Mucosa of stomach (tissue), 1 donor: ENCODE results near the gene FBXW5.

Experiments
- H3K27me3 ChIP-seq: one replicate; pipeline ENCODE4 v1.7.0; 2013; ENCODE audit warnings: mild to moderate bottlenecking, low read length; ENCODE audit not compliant: control insufficient read depth, insufficient read depth
- H3K36me3 ChIP-seq: one replicate; pipeline ENCODE4 v1.7.0; 2013; ENCODE audit warnings: low read length; ENCODE audit not compliant: control insufficient read depth, insufficient read depth
- H3K4me1 ChIP-seq: one replicate; pipeline ENCODE4 v1.7.0; 2013; ENCODE audit warnings: mild to moderate bottlenecking, low read length; ENCODE audit not compliant: control insufficient read depth, insufficient read depth
- H3K4me3 ChIP-seq: one replicate; pipeline ENCODE4 v1.7.0; 2013; ENCODE audit warnings: low read length
- H3K9ac ChIP-seq: one replicate; pipeline ENCODE4 v1.7.0; 2013; ENCODE audit warnings: mild to moderate bottlenecking, low read length, moderate library complexity
- H3K9me3 ChIP-seq: one replicate; pipeline ENCODE4 v1.7.0; 2013; ENCODE audit warnings: mild to moderate bottlenecking, low read length, moderate library complexity; ENCODE audit not compliant: control insufficient read depth
- donor health status: Pancreatic carcinoma.

Gene FBXW5

DNA sequence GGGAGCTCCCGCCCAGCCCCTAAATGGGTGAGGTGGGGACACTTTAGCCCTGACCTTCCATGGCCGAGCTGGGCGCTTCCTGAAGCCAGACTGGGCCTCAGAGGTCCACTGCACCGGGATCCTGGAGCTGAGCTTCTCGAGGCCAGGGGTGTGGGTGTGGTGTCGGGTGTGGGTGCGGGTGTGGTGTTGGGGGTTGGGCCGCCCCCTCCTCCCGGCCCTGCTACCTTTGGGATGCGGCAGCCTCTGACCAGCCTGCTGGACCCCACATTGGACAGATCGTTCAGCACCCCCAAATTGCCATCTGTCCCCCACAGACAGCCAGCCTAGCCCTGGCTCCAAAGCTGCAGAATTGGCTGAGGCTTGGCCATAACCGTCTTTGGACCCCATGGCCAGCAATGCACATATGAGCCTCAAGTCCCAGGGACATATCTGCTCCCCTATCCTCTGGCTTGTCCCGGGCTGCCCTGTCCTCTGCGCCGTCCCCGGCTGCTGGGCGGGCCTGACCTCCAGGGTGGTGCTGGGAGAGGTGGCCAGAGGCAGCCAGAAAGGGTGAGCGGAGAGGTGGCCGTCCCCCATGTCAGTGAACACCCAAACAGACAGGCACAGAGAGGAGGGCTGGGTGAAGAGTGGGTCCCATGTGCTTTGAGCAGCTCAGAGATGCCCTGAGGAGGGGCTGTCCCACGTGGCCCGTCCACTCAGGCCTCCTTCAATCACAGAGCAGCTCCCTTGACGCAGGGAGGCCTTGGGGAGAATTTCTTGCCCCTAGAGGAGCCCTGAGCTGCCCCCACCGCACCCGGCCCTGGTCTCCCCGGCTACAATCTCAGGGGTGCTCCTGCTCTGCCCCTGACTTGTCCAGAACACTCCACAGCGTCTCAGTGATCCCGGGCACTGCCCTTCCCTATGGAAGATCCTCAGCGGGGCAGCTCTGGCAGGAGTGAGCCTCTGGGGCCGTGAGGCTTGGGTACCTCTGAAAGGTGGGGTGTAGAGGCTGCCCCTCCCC lies 29.4 kb upstream of the FBXW5 start:
- Histone ChIP-seq H3K4me3 (no peak overlapping the region), H3K36me3 (no peaks in the 10 kb centered on the region), H3K4me1 (peaks cover 19% of the 10 kb centered on the region), H3K9me3 (no peaks in the 10 kb centered on the region), H3K9ac (no peak overlapping the region), H3K27me3 (peaks cover 5% of the 10 kb centered on the region)

DNA sequence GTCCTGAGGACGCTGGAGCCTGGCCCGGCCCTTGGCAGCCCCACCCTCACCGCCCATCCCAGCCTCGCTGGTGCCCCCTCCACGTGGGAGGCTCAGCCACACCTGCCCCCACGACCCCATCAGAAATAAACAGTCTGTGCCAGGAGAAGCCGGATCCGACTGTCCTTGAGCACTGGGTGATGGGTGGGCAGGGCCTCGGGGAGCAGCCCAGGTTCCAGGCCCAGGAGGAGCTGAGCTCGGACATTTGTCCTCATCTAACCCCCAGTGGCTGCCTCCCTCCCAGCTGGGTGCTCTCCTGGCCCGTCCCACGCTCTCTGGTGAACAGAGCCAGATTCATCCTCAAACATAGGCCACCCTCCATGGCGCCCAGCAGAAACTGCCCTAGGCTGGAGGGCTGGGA lies 28.2 kb upstream of the FBXW5 start:
- H3K27me3 ChIP-seq: peaks cover 5% of the 10 kb centered on the region

DNA sequence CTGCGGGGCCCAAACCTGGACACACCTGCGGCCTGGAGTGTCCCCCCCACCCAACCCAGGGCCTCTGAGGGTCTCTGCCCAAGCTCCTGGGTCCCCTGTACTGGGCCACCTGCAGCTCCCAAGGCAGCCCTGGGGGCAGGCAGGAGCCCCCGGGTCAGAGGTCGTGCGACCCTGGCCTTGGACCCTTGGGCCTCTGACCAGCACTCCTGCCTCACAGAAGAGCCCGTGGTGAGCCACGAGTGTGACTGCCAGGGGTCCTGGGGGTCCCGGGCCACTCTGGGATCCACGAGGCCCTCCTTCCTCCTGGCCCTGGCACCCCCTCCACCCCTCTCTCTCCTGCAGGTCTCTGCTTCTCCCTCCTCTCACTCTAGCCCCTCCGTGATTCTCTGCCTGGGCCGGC lies 27.8 kb upstream of the FBXW5 start:
- Histone ChIP-seq H3K27me3 (peaks cover 5% of the 10 kb centered on the region), H3K4me1 (peaks cover 13% of the 10 kb centered on the region), H3K36me3 (no peaks in the 10 kb centered on the region), H3K4me3 (no peak overlapping the region), H3K9ac (no peak overlapping the region), H3K9me3 (no peaks in the 10 kb centered on the region)

More for the DNA sequence above, 28.2 kb upstream of the FBXW5 start:
- Histone ChIP-seq H3K4me1 (peaks cover 16% of the 10 kb centered on the region), H3K9me3 (no peaks in the 10 kb centered on the region), H3K4me3 (no peak overlapping the region), H3K9ac (no peak overlapping the region), H3K36me3 (no peaks in the 10 kb centered on the region)

DNA sequence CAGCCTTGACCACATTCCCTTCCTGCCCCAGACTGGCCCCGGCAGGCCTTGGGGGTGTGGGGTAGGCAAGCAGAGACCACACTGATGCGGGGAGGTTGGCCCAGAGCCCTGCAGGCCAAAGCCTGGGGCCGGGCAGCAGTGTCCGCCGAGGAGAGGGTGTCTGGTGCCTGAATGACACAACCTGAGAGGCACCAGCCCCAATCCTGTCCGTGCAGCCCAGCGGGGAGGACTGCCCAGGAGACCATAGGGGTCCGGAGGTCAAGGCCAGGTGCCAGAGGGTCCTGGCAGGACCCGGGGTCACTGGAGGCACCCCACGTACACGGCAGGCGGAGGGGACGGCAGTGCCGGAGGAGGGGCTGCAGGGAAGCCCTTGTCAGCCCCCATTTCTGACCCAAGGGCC lies 27.2 kb upstream of the FBXW5 start:
- H3K9me3 ChIP-seq: no peaks in the 10 kb centered on the region
- H3K27me3 ChIP-seq: peaks cover 5% of the 10 kb centered on the region
- no peak overlapping the region for H3K4me3 ChIP-seq
- no peaks in the 10 kb centered on the region for H3K36me3 ChIP-seq
- H3K9ac ChIP-seq: no peak overlapping the region
- peaks cover 13% of the 10 kb centered on the region for H3K4me1 ChIP-seq

DNA sequence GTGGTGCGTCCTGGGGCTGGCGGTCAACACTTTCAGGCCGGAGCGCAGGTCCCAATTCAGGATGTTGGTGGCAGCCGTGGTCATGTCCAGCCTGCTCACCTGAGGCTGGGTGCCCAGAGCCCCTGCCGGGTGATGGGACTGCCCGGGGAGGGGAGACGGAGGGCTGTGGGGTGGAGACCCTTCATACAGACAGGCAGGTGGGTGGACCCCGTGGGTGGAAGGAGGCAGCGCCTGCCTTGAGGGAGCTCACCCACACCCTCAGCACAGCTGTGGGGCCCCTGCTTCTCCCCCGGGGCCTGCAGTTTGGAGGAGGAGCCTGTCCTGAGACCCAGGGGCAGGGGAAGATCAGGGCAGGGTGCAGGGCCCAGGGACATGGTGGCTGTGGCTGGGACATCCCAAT lies 25.8 kb upstream of the FBXW5 start:
- peaks cover 11% of the 10 kb centered on the region for H3K27me3 ChIP-seq
- no peaks in the 10 kb centered on the region for H3K36me3 ChIP-seq
- peaks cover 6% of the 10 kb centered on the region for H3K4me1 ChIP-seq
- H3K4me3 ChIP-seq: no peak overlapping the region
- no peak overlapping the region for H3K9ac ChIP-seq
- no peaks in the 10 kb centered on the region for H3K9me3 ChIP-seq

DNA sequence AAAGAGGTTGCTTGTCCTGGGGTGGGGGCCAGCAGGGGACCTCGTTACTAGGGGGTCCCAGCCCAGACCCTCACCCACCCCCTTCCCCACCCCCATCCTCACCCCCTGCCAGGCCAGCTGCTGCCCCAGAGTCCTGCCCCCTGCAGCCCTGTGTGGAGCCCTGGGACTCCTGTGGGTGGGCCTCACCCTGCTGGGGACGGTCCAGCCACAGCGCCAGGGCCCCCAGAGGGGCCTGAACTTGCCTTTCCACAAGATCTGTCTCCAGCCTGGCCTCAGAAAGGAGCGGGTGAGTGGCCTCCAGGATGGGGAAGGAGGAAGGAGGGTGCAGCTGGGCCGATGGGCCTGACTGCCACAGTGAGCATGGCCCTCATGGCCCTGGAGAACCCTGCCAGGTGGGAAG lies 25.2 kb upstream of the FBXW5 start:
- Histone ChIP-seq H3K4me3 (no peak overlapping the region), H3K4me1 (peaks cover 2% of the 10 kb centered on the region), H3K9me3 (no peaks in the 10 kb centered on the region), H3K27me3 (peaks cover 11% of the 10 kb centered on the region), H3K9ac (no peak overlapping the region), H3K36me3 (no peaks in the 10 kb centered on the region)

DNA sequence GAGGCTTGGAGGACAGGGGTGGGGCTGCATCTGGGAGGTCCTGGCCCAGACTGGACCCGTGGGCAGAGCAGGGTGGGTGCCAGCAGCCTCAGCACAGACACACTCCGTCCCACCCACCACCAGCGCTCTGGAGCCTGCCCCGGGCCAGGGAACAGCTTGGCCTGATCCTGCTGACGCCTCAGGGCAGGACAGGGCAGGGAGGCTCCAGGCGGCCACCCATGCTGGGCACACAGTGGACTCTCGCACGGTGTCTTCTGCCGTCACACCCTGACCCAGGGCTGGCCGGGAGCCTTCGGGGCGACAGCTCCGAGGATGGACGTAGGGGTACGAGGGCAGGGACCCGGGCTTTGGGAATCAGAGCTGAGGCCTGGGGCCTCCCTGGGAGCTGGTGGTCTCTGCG lies 24.6 kb upstream of the FBXW5 start:
- no peak overlapping the region for H3K4me3 ChIP-seq
- peaks cover 11% of the 10 kb centered on the region for H3K27me3 ChIP-seq
- H3K36me3 ChIP-seq: no peaks in the 10 kb centered on the region
- H3K9me3 ChIP-seq: no peaks in the 10 kb centered on the region
- H3K4me1 ChIP-seq: peaks cover 8% of the 10 kb centered on the region
- H3K9ac ChIP-seq: no peak overlapping the region

DNA sequence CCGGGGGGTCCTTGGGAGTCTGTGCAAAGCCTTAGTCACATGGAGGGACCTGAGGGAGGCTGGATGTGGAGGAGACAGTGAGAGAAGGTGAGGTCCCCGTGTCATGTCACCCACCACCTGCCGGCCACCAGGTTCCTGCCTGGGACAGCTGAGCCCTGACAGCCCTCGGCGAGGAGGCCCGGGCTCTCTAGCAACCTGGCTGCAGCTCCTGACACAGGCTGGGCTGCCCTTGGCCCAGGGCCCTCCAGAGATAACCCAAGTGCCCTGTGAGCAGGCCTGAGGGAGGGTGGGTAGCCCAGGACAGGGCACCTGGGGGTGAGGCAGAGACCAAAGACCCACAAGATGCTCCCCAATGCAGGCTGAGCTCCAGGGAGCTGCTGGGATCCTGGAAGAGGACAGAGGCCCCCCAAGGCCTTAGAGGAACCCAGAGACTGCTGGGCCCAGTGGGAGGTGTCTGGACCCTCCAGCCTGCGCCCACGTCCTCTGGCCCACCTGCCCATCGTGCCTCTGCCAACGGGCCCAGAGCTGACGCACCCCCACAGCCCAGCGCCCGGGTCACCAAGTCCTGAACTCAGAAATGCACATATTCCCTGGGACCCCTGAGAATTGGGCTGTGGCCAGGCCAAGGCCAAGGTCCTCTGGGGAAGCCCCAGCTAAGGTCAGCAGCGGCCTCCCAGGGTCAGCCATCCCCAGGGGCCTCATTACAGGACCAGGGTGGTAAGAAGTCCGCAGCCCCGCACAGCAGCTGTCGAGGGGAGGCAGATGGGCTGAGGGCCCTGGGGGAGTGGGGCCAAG lies 24.0 kb upstream of the FBXW5 start:
- Histone ChIP-seq H3K27me3 (peaks cover 11% of the 10 kb centered on the region), H3K4me3 (no peak overlapping the region), H3K4me1 (peaks cover 11% of the 10 kb centered on the region), H3K36me3 (no peaks in the 10 kb centered on the region), H3K9me3 (no peaks in the 10 kb centered on the region), H3K9ac (no peak overlapping the region)

DNA sequence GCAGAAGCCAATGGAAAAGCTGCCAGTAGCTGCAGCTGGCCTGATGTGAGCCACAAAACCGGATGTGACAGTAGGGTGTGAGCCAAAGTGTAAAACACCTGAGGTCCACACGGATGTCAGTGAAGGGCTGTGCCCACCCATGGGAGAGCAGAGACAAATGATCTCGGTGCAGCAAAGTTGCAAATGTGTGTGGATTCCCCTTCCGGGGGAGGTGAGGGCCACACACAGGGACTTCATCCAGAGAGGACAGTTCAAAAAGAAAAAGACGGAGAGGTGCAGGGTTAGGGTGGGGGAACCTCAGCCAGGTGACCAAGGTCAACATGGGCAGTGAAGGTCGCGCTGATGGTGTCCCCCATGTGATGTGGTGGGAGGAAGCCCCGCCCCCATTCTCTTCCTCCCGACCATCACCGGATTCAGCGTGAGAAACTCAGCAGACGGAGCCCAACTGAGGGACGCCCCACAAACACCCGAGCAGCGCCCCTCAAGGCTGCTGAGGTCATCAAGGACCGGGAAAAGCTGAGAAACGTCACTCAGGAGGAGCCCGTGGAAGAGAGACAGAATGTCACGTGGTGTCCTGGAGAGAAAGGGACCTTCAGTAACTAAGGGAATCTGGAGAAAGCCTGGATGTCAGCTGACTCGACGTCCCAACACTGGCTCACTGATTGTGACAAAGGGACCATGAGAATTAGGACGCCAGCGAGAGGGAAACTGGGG lies 21.4 kb upstream of the FBXW5 start:
- Histone ChIP-seq H3K4me1 (peaks cover 11% of the 10 kb centered on the region), H3K9me3 (no peaks in the 10 kb centered on the region), H3K27me3 (peaks cover 11% of the 10 kb centered on the region), H3K4me3 (no peak overlapping the region), H3K9ac (no peak overlapping the region), H3K36me3 (no peaks in the 10 kb centered on the region)

DNA sequence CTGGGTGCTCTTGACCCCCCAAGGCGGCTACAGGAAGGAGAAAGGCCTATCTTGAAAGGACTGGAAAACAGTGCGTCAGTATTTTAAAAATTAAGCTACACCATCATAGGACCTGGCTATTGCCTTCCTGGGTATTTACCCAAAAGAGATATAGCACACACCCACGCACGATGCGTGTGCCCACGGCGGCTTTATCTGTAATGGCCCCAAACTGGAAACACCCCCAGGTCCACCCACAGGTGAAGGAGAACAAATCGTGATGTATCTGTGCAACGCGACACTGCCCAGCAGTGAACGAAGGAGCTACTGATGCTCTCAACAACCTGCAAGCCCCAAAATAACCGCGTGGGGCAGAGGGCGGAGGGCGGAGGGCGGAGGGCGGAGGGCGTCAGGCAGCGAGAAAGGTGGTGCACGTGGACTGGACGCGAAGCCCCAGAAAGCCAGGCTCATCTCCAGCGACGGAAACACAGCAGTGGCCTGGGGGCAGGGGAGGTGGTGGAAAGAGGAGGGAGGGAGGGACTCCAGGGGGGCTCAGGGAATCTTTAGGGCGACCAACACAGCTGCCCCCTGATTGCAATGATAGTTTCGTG lies 20.4 kb upstream of the FBXW5 start:
- Histone ChIP-seq H3K27me3 (peaks cover 6% of the 10 kb centered on the region), H3K4me3 (peak overlapping the region; percentile 17), H3K4me1 (peaks cover 11% of the 10 kb centered on the region), H3K9me3 (no peaks in the 10 kb centered on the region), H3K36me3 (no peaks in the 10 kb centered on the region), H3K9ac (peak overlapping the region; percentile 41)

DNA sequence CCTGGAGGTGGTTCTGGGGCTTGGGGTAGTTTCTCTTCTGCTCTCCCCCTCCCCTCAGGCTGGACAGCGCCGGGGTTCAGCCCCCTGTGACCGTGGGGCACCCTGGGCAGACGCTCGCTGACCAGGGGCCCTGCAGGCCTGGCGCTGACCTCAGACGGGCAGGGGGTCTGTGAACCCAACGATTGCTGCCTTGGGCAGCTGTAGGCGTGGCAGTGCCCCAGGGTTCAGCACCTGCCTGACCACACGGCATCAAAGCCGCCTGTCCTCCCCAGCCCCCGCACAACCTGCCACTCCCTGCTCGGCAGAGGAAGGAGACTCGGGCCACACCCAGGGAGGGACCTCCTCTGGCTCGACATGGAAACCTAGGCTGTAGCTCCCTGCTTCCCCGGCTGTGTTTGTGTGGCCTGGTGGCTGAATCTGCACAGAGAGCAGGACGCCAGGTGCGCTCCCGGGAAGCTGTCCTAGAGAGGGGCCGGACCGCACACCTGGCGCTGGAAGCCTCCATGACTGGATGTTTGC lies 19.7 kb upstream of the FBXW5 start:
- peaks cover 6% of the 10 kb centered on the region for H3K27me3 ChIP-seq
- H3K4me3 ChIP-seq: peak overlapping the region; percentile 17
- H3K36me3 ChIP-seq: no peaks in the 10 kb centered on the region
- H3K9me3 ChIP-seq: no peaks in the 10 kb centered on the region
- peaks cover 11% of the 10 kb centered on the region for H3K4me1 ChIP-seq
- H3K9ac ChIP-seq: peak overlapping the region; percentile 41
